ENCODE measurements around the gene SMO.

SMO gene

DNA sequence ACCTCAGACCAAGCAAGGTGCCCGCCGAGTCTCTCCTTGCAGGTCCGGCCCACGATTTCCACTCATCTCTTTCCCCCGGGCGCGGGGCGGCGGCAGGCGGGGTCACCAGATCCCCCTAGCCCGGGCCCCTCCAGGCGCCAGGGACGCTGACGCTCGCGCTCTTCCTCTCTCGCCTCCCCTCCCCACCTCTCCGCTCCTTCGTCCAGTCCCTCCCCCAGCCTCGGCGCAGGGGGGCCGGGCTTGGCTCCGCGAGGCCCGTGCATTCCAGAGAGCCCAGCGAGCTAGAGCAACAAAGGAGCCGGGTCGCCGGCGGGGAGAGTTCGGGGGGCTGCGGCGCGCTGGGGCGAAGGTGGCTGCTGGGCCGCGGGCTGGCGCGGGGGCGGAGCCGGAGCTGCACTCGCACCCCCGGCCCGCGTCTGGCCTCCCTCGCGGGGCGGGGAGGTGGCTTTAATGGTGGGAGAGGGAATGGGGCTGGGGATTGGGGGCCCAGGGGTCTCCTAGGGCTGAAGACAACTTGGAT lies at the start of gene SMO:
Gene SMO, plus strand, starts transcription at position 262 of the 520 bp plus-strand sequence. CDS start 519 bp downstream, outside the sequence.
- no peak for DNase-seq

DNA sequence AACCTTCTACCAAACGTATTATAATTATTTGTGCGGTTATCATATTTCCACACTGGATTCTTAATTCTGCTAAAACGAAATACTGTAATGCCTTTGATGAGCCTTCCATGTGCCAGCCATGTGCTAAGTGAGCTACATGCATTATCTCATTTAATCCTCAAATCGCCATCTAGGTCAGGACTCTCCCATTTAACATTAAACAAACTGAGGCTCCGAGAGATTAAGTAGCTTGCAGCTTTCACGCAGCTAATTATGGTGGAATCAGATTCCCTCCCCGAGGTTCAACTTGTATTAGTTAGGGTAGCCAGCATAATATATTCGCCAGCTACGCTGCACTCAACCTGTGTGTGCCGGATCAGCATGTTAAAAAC lies 44.7 kb upstream of the SMO start:
- no peak for DNase-seq

DNA sequence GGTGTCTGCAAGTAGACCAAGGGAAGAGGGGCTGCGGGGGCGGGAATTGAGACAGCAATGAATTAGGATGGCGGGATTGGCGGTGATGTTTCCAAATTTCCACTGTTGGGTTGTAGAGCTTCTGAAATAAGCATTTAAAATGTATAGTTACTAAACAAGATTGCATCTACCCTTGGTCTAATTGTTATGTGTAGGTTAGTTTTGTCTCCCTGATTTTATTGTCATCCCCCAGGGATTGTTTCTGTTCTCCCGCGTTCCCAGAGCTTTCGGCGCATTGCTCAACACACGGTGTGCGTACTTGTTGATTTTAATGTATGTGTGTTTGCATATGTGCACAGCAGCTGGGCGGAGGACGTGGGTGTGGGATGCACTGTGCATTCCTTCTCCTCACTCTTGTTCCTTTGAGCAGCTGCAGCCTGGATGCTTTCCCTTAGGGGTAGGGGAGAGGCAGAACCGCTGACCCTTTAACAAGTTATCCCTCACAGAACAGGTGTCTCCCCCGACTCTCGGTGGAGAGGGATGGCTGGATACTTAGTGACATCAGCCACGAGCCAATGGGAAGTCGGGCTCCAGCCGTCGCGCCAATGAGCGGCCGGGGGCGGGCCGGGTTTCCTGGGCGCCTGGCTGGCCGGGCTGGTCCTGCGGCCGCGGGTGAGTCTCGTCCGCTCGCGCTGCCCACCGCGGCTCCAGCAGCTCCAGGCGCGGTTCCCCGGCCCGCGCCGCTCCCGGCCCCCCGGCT lies 44.2 kb upstream of the SMO start, which contains the start of gene TSPAN33:
Gene TSPAN33, plus strand, starts transcription at position 613 of the 739 bp plus-strand sequence. CDS start 274 bp downstream, outside the sequence.
- DNase-seq: peak; percentile 67

DNA sequence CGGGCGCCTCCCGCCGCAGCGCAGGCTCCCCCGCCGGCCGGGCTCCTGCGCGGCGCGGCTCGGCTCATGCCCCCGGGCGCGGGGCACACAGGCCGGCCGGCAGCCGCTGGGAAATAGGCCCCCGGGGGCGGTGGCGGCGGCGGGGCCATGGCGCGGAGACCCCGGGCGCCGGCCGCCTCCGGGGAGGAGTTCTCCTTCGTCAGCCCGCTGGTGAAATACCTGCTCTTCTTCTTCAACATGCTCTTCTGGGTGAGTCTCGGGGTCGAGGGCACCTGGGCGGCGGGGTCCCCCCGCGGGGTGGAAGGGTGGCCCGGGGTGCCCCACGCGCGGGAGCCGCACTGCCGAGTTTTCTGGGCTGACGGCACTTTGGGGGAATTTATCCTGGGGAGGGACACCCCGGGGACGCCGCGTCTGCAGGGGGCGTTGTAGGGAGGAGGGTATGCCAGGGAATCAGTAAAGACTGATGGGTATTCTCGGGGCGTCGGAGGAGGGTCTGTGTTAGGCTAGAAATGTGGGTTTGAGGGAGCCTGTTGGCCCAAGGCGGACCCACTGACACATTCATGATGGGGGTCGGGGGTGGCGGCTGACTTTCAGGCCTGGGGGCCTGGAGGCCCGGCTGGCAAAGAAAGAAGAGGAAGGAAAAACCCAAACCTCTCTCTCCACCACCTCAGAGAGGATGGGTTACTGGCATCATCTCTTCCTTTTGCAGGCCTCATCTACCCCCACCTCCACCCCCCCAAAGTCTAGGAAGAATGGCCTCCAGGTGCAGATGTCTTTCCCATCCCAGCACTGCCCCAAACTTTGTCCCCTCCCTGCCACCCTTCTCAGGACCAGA lies 43.4 kb upstream of the SMO start:
- DNase-seq: peak; percentile 20

DNA sequence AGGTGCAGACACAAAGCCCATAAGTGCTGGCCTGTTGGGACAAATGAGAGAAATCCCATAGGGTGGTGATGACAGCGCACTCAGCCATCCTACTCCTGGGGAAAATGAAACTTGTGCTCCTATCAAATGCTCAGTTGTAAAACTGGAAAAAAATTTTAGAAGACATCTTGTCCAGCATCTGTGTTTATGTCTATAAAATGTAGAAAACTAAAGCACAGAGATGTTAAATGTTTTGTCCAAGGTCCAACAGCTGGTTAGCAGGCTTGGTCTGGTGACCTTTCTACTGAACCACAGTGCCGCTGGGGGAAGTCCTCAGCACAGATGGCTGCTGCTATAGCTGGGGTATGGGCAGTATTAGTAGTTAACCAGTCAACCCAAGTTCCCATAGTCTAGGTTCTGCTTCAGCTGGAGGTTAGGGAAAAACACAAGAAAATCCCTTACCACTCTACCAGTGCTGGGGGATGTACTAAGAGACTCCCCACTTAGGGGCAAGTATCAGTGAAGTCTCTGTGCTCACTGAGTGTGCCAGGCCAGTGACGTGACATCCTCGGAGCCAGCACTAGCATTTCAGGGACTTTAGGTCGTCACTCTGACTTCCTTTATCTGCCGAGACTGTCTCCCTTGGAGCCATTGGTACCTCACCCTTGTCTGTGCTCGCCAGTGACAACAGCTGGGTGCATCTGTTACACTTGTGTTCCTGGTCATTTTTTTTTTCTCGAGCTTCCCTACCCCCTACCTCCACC lies 42.0 kb upstream of the SMO start:
- DNase-seq: peak; percentile 49

DNA sequence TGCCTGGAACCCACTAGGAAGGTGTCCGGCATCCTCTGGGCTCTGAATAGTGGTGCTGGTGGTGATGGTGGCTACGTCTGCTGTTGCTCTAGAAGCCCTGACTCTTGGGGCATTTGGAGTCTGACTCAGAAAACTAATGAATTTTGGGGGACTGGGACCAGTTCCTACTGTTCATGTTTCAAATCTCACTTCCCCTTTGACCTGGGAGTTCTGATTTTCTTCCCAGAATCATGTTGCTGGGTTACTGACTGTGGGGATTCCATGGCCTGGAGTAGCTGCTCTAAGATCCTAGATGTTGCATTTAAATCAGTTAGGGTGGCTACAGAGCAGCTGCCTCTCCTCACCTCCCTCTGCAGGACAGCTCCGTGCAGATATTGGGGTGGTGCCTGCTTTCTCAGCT lies 40.7 kb upstream of the SMO start:
- DNase-seq: no peak

GRCh38 chr7:129149511-129149910 lies 38.9 kb upstream of the SMO start:
- no peak for DNase-seq

DNA sequence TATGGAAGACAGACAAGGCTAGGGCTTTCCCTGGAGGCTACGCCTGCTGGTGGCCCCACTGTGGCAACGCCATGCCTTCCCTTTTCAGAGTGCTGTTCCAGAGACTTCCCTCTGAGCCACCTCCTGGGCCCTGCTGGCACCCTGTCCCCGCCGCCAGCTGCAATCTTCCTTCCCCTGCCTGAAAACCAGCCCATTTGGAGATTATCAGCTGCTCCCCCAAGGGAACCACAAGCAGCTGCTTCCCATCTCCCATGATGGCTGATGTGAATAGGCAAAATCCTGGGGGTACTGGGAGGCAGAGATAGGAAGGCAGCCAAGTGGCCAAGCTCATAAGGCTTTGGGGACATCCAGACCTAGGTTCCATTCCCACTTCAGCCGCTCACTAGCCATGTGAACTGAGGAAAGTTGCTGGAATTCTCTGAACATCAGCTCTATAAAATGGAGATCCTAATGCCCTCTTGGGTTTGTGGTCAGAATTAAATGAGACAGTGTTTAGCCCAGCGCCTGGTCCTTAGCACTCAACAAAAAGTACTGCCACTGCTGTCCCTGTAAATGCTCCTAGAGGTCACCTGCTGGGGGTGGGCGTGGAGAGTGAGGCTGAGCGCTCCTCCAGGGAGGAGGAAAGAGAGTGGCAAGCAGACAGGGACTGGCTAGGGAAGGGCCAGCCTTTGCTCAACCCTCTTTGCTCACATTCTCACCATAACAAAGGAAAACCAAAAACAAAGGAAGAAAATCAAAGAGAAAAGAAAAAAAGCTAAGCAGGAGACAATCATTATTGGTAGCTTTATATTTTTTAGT lies 38.0 kb upstream of the SMO start:
- DNase-seq: no peak

DNA sequence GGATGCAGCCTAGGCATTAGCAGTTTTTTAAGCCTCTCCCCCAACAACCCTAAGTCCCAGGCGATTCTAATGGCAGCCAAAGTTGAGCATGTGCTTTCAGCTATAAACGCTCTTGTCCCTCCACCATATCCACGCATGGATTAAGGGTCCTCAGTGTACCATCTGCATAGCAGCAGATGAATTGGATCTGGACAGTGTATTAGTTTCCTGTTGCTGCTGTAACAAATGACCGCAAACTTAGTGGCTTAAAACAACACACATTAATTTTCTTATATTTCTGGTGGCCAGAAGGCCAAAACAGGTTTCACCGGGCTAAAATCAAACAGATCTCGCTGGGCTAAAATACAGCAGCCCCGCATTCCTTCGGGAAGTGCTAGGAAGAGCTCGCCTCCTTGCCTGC lies 30.8 kb upstream of the SMO start:
- DNase-seq: no peak

- DNase-seq: no peak
Measured at GRCh38 chr7:129159539-129159938, 28.9 kb upstream of the SMO start.

- no peak for DNase-seq
Measured at GRCh38 chr7:129160161-129160905, 28.1 kb upstream of the SMO start.

DNA sequence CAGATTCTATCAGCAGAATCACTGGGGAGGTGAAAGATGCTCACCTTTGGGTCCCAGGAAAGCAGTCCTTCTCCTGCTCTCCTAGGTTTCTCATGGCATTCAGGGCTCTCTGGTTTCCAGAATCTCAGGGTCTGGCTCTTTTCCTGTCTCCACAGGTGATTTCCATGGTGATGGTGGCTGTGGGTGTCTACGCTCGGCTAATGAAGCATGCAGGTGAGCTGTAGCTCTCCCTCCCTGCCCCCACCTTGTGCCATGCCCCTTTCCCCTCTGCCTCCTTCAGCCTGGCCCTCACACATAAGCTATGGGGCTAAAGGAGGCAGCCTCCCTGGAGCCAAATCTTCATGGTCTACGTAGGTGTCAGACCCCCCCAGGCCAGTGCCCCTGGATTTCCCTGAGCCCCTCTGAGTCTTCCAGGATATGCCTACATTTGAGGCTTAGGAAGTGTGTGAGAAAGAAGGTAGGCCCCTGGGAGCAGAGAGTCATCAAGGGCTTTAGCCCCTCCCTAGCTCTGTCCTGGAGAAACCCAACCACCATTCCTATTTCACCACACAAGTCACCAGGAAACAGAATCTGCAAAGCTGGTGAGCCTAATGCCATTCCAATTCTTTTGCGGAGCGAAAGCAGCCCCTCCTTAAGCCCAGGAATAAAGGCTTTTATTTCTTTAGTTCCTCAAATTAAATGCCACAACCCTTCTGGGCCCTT lies 26.8 kb upstream of the SMO start:
- DNase-seq: no peak

- DNase-seq: no peak
Measured at GRCh38 chr7:129162732-129163131, 25.7 kb upstream of the SMO start.

- DNase-seq: no peak
Measured at GRCh38 chr7:129163875-129164544, 24.4 kb upstream of the SMO start.

GRCh38 chr7:129166745-129167144 lies 21.7 kb upstream of the SMO start:
- no peak for DNase-seq

GRCh38 chr7:129167817-129168216 lies 20.6 kb upstream of the SMO start:
- DNase-seq: no peak

DNA sequence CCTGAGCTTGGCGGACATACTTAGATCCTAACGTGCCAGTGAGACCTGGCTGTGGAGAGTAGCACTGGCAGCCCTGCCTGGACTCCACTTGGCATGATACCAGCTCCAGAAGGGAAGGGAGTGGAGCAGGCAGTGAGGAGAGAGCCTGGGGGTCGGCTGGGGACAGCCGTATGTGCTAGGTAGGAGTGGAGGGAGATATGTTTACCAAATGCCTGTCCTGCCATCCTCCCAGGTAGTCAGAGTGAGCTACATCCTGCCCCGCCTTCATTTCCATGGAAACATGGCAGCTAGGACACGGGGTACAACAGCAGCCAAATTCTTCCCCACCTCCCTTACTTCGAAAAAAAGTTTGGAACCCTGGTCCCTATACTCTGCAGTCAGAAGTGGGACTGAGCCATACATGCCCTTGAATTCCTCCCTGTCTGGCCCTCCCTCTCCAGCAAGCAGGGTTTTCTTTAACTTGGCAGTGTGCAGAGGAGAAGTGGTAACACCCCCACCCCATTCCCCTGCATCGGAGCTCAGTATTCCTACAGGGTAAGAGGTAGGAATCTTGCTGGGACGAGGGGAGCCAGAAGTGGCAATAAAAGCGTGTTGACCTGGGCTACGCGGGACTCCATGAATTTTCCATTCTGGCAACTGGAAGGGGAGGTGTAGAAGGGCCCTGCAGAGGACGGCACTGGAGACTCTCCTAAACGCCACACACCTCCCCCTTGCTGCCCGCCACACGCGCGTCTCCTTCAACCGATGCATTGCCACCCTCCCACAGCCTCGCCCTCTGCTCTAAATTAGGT lies 20.0 kb upstream of the SMO start:
- no peak for DNase-seq

- no peak for DNase-seq
Measured at GRCh38 chr7:129169171-129169671, 19.2 kb upstream of the SMO start.
